Right atrium auricular region (tissue), 2 donors: Measurements from ENCODE around the gene HMGCS2. TPM values are rescaled to one million over a fixed set of nuclear protein-coding genes. Genes with fewer than 3 reads are reported as not detected.
"Not testable (repeated sequence)": the region's sequence is repeated elsewhere in the genome, so short reads cannot be mapped to it uniquely, and the experiment has no call there.

Experiments
- DNase-seq: peaks from one replicate; pipeline ENCODE4 v3.0.0-alpha.2; 2019; ENCODE audit warnings: low spot score
- H3K27ac ChIP-seq, 2 donors: fragments of 200-600 bp; sonication (generic); 1 replicate in 1 of 2; 2 replicates in 1 of 2; pipeline ENCODE4 v1.5.1; 2016 to 2019
- H3K27me3 ChIP-seq, 2 donors: fragments of 200-600 bp; sonication (generic); one replicate each; pipeline versions ENCODE4 v1.5.1 to v1.6.0; 2017 to 2019
- H3K36me3 ChIP-seq: fragments of 200-600 bp; sonication (generic); one replicate; pipeline ENCODE4 v1.5.1; 2016
- H3K4me1 ChIP-seq, 2 donors: fragments of 200-600 bp; sonication (generic); one replicate each; pipeline versions ENCODE4 v1.5.1 to v1.6.0; 2017 to 2019
- H3K4me3 ChIP-seq, 2 donors: fragments of 200-600 bp; sonication (generic); 1 replicate in 1 of 2; 2 replicates in 1 of 2; pipeline ENCODE4 v1.5.1; 2017 to 2019; ENCODE audit warnings: mild to moderate bottlenecking in 1 of 2, moderate library complexity in 1 of 2
- H3K9me3 ChIP-seq, 2 donors: fragments of 200-600 bp; sonication (generic); one replicate each; pipeline ENCODE4 v1.5.1; 2019
- CTCF ChIP-seq, 2 donors: fragments of 200-600 bp; sonication (generic); IDR thresholded peaks; one replicate each; pipeline ENCODE4 v1.5.1; 2019; ENCODE audit warnings: antibody characterized with exemption in 2 of 2
- total RNA-seq, 2 donors: library from RNA; depleted of rRNA; stranded (reverse); fragments of >200 nt; gene quantifications; one replicate each; pipeline ENCODE4 v1.1.0, GENCODE V29; 2016

HMGCS2 gene
- total RNA-seq, 2 donors from 2014 or later, result 12.4 to 43.8 TPM

GRCh38 chr1:119711804-119712341 is 56.8 kb downstream of the HMGCS2 start, which contains the start of gene PHGDH:
Gene PHGDH, plus strand, starts transcription at chr1:119711934. Its CDS starts 89 bp downstream, at chr1:119712023.
- DNase-seq, result peak; percentile 78
- Histone ChIP-seq H3K4me3 (peak within 1 kb of the TSS; percentile 46 to 59), H3K27me3 (no peaks in the 10 kb centered on the region), H3K27ac (peak within 1 kb of the TSS; percentile 70 to 74), H3K36me3 (no peaks in the 10 kb centered on the region), H3K9me3 (no peaks in the 10 kb centered on the region), H3K4me1 (peaks cover 0 to 34% of the 10 kb centered on the region in 2 donors)
- no peak for TF ChIP-seq CTCF (IDR thresholded peaks at IDR 0.05)

DNA sequence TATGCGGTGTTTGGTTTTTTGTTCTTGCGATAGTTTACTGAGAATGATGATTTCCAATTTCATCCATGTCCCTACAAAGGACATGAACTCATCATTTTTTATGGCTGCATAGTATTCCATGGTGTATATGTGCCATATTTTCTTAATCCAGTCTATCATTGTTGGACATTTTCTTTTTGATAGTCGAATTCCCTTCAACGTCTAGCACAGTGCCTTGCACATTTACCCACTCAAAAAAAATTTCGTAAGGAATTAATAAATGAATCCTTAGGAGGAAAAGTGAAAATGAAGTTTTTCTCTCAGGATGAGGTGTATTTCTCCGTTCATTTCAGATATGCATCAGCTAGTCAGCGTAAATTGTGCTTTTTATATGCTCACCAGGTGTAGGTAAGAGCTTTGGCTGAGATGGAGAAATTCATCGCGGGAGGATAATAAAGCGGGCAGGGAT is 57.3 kb downstream of the HMGCS2 start:
- not testable (repeated sequence) for H3K27ac ChIP-seq, H3K27me3 ChIP-seq, H3K9me3 ChIP-seq, H3K36me3 ChIP-seq, DNase-seq
- peaks cover 0 to 34% of the 10 kb centered on the region in 2 donors for H3K4me1 ChIP-seq
- H3K4me3 ChIP-seq, result peak overlapping the region; percentile 46 to 59

- H3K27me3 ChIP-seq, H3K4me3 ChIP-seq, H3K4me1 ChIP-seq, H3K9me3 ChIP-seq, DNase-seq, H3K27ac ChIP-seq, H3K36me3 ChIP-seq: not testable (repeated sequence)
Measured at GRCh38 chr1:119706599-119706998, 62.1 kb downstream of the HMGCS2 start.

GRCh38 chr1:119703666-119704450 is 64.8 kb downstream of the HMGCS2 start:
- H3K4me3 ChIP-seq, result no peak overlapping the region

DNA sequence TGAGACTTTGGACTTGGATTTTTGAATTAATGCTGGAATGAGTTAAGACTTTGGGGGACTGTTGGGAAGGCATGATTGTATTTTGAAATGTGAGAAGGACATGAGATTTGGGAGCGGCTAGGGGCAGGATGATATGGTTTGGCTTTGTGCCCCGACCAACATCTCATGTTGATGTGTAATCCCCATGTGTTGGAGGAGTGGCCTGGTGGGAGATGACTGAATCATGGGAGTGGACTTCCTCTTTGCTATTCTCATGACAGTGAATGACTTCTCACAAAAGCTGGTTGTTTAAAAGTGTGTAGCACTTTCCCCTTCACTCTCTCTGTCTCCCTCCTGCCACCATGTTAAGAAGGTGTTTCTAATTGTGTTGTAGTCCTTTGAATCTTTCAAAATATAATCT is 66.3 kb downstream of the HMGCS2 start:
- Histone ChIP-seq H3K36me3 (no peaks in the 10 kb centered on the region), H3K27ac (no peak overlapping the region), H3K4me1 (no peaks in the 10 kb centered on the region), H3K4me3 (no peak overlapping the region), H3K27me3 (no peaks in the 10 kb centered on the region), H3K9me3 (peaks cover 0 to 11% of the 10 kb centered on the region in 2 donors)
- no peak for DNase-seq
- no peak for TF ChIP-seq CTCF (IDR thresholded peaks at IDR 0.05)

More at GRCh38 chr1:119703666-119704450, 64.8 kb downstream of the HMGCS2 start:
- Histone ChIP-seq H3K9me3 (peaks cover 0 to 11% of the 10 kb centered on the region in 2 donors), H3K36me3 (no peaks in the 10 kb centered on the region), H3K27me3 (no peaks in the 10 kb centered on the region), H3K27ac (no peak overlapping the region), H3K4me1 (no peaks in the 10 kb centered on the region)
- DNase-seq, result no peak
- TF ChIP-seq CTCF (IDR thresholded peaks at IDR 0.05), result no peak

DNA sequence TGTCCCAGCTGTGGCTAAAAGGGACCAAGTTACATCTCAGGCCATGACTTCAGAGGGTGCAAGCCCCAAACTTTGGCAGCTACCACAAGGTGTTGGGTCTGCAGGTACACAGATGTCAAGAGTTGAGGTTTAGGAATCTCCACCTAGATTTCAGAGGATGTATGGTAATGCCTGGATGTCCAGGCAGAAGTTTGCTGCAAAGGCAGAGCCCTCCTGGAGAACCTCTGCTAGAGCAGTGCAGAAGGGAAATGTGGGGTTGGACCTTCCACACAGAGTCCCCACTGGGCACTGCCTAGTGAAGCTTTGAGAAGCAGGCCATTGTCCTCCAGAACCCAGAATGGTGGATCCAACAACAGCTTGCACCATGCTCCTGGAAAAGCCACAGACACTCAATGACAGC is 67.0 kb downstream of the HMGCS2 start:
- H3K27me3 ChIP-seq, result no peaks in the 10 kb centered on the region
- TF ChIP-seq CTCF (IDR thresholded peaks at IDR 0.05), result no peak
- H3K4me1 ChIP-seq, result no peaks in the 10 kb centered on the region
- H3K9me3 ChIP-seq, result peaks cover 0 to 11% of the 10 kb centered on the region in 2 donors
- no peak overlapping the region for H3K27ac ChIP-seq
- H3K4me3 ChIP-seq, result no peak overlapping the region
- DNase-seq, result no peak
- no peaks in the 10 kb centered on the region for H3K36me3 ChIP-seq
